AG04449 (cell line): ENCODE measurements around the gene ATF3.

Experiments used
- CTCF ChIA-PET: fragments of 350-600 bp; formaldehyde crosslinking; extraction: SDS; loops from one replicate; lab custom pipeline; 2021; ENCODE audit warnings: antibody characterized with exemption; lab: Yijun Ruan, JAX
- POLR2A ChIA-PET: fragments of 400-600, 350-600 bp; formaldehyde crosslinking; extraction: SDS; loops from one replicate; lab custom pipeline; 2020; ENCODE audit warnings: antibody characterized with exemption, inconsistent platforms; lab: Yijun Ruan, JAX
- DNase-seq: peaks from one replicate; pipeline ENCODE4 v3.0.0-alpha.2; 2010; ENCODE audit warnings: low read depth, low spot score
- H3K4me3 ChIP-seq: 2 replicates; pipeline ENCODE4 v1.5.1; 2011; ENCODE audit warnings: low read depth, mild to moderate bottlenecking, control low read depth, low read length
- TF ChIP-seq, protein P1 (sequence below): IDR thresholded peaks from one replicate; pipeline ENCODE4 v1.5.1; 2011; ENCODE audit warnings: mild to moderate bottlenecking, moderate library complexity, low read length, control low read depth, inconsistent platforms; ENCODE audit not compliant: insufficient read depth; ENCODE audit errors: missing control alignments

The ATF3 gene

GRCh38 chr1:212608392-212608958, at the start of gene ATF3:
Gene ATF3 (plus strand): TSS chr1:212608761. CDS start chr1:212615022, 6,261 bp downstream.
- DNase-seq, result peak; percentile 97
- ChIA-PET POLR2A (interaction anchor here (0.5 to 2.3 kb wide), 38 partner anchors 8 to 379 kb away, joined by 3 to 42 read pairs (median 4); partner anchors contain the start of genes NENF, NSL1 and TATDN3), CTCF (interaction anchor here (0.7 to 1.5 kb wide), 6 partner anchors 57 to 573 kb away, joined by 3 to 6 read pairs (median 4); partner anchors contain the start of gene DTL)
- H3K4me3 ChIP-seq, result peak within 1 kb of the TSS; percentile 82
- TF ChIP-seq, protein P1, sequence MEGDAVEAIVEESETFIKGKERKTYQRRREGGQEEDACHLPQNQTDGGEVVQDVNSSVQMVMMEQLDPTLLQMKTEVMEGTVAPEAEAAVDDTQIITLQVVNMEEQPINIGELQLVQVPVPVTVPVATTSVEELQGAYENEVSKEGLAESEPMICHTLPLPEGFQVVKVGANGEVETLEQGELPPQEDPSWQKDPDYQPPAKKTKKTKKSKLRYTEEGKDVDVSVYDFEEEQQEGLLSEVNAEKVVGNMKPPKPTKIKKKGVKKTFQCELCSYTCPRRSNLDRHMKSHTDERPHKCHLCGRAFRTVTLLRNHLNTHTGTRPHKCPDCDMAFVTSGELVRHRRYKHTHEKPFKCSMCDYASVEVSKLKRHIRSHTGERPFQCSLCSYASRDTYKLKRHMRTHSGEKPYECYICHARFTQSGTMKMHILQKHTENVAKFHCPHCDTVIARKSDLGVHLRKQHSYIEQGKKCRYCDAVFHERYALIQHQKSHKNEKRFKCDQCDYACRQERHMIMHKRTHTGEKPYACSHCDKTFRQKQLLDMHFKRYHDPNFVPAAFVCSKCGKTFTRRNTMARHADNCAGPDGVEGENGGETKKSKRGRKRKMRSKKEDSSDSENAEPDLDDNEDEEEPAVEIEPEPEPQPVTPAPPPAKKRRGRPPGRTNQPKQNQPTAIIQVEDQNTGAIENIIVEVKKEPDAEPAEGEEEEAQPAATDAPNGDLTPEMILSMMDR, result no peak

DNA sequence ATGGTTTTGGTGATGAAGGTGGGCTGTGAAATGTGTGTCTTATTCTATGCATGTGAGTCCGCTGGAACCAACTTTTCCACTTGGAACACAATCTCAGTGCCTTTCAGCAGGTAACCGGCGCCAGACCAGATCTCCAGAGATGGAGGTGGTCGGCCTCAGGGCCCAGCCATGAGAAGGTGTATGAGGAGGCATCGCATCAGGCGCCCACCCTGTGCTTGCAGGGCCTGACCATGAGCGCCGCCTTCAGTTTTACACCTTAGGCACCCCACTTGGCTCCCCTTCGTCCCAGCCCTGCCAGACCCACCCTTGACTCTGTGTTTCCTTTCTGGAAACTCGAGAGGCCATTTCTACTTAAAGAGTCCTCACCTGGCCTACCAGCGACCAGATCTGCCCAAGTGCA, 48.6 kb upstream of the ATF3 start:
- no peak for DNase-seq
- ChIA-PET POLR2A (no interaction called here), CTCF (interaction anchor here (0.9 kb wide), 1 partner anchor 83 kb away, joined by 3 read pairs; no protein-coding TSS in a partner anchor)
- H3K4me3 ChIP-seq, result no peak overlapping the region
- TF ChIP-seq, protein P1, result no peak

DNA sequence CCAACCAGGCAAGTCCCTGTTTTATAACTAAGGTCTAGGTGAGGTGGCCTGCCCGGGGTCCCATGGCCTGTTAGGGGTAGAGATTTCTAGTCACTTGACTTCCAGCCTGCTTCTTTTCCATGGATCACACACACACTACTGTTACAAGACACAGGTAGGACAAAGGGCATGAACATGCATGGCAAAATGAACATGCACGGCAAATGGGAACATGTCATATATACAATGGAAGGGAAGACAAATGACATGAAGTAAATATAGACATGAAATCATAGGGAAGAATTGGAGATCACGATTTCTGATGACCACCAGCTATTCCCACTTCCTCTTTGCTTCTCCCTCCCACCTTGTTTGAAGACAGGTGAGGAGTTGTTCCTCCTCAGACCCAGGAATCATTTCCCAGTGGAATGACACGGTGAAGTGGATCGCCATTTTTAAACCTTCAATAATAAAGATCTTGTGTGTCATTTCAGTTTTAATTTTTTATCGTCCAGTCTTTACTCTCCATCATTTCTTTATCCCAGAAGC, 47.6 kb upstream of the ATF3 start:
- no peak overlapping the region for H3K4me3 ChIP-seq
- TF ChIP-seq, protein P1, result no peak
- CTCF ChIA-PET, result no interaction called here
- POLR2A ChIA-PET, result interaction anchor here (1.3 kb wide), 1 partner anchor 47 kb away, joined by 6 read pairs; the partner anchor contains the start of gene ATF3
- DNase-seq, result no peak

DNA sequence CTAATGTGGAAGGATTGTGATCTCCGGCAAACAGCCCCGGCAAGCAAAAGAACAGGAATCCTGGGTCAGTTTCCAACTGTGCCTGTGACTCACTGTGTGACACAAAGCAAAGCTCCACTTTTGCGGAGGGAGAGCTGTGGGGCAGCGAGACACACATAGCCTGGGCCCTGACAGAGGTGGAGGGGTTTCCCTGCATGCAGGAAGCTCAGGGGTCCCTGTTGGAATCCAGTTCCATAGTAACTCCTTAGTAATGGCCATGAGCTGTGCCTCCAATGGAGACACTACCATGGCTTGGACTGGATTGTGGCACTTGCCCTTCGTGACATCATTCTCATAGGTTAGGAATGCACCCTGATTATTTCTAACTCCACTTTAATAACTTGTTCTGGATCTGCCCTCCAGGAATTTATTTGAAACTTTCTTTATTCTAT, 47.0 kb upstream of the ATF3 start:
- H3K4me3 ChIP-seq, result no peak overlapping the region
- TF ChIP-seq, protein P1, result no peak
- no peak for DNase-seq
- ChIA-PET CTCF (no interaction called here), POLR2A (interaction anchor here (0.5 to 1.3 kb wide), 2 partner anchors 28 to 47 kb away, joined by 4 to 6 read pairs; partner anchors contain the start of gene ATF3)

DNA sequence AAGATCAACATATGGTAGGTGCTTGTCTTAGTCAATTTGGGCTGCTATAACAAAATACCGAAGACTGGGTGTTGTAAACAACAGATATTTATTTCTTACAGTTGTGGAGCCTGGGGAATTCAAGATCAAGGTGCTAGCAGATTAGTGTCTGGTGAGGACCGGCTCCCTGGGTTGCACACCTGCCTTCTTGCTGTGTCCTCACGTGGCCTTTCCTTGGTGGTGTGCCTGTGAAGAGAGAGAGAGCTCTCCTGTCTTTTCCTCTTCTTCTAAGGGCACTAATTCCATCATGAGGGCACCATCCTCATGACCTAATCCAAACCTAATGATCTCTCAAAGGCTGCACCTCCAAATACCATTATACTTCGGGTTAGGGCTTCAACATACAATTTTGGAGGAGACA, 45.8 kb upstream of the ATF3 start:
- DNase-seq, result no peak
- ChIA-PET CTCF (no interaction called here), POLR2A (no interaction called here)
- TF ChIP-seq, protein P1, result no peak
- no peak overlapping the region for H3K4me3 ChIP-seq

DNA sequence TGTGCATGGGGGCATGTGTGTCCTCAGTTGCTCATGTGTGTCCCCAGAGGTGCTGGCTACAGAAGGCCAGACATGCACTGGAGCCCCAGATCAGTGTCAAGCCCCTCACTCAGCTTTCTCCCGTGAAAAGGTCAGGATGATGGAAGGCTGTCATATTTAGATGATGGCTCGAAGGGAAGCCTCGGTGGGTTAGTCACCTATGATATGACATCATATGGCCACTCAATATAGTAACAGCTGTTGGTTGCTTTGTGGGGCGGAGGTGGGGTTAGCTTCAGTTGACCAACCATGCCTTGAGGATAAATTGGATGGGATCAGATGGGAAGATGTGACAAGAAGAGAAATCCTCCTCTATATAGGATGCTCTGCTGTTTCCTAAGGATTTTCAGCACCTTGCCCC, 43.5 kb upstream of the ATF3 start:
- TF ChIP-seq, protein P1, result no peak
- DNase-seq, result no peak
- CTCF ChIA-PET, result interaction anchor here (1.3 kb wide), 1 partner anchor 88 kb away, joined by 4 read pairs; no protein-coding TSS in a partner anchor
- no peak overlapping the region for H3K4me3 ChIP-seq
- POLR2A ChIA-PET, result no interaction called here
